Suprapubic skin (tissue), 4 donors: Measurements from ENCODE around the gene NDUFS7. TPM values are rescaled to one million over a fixed set of nuclear protein-coding genes. Genes with fewer than 3 reads are reported as not detected.

Source experiments
- DNase-seq, 2 donors: peaks; one replicate each; pipeline ENCODE4 v3.0.0-alpha.2; 2019; ENCODE audit warnings: low spot score in 2 of 2
- H3K27ac ChIP-seq: fragments of 200-600 bp; sonication (generic); one replicate; pipeline ENCODE4 v1.5.1; 2019
- H3K27me3 ChIP-seq: fragments of 200-600 bp; sonication (generic); one replicate; pipeline ENCODE4 v1.5.1; 2019
- H3K36me3 ChIP-seq: fragments of 200-600 bp; sonication (generic); one replicate; pipeline ENCODE4 v1.5.1; 2019
- H3K4me1 ChIP-seq: fragments of 200-600 bp; sonication (generic); one replicate; pipeline ENCODE4 v1.5.1; 2019
- H3K4me3 ChIP-seq: fragments of 200-600 bp; sonication (generic); one replicate; pipeline ENCODE4 v1.5.1; 2019; ENCODE audit warnings: mild to moderate bottlenecking
- H3K9me3 ChIP-seq: fragments of 200-600 bp; sonication (generic); one replicate; pipeline ENCODE4 v1.5.1; 2019
- CTCF ChIP-seq, 2 donors: fragments of 200-600 bp in 1 of 2; fragments of 450-650 bp in 1 of 2; sonication (generic) in 1 of 2; IDR thresholded peaks; one replicate each; pipeline ENCODE4 v1.5.1; 2016 to 2019; ENCODE audit warnings: antibody characterized with exemption in 2 of 2, mild to moderate bottlenecking in 1 of 2, moderate library complexity in 1 of 2
- EP300 ChIP-seq: sonication (generic); formaldehyde crosslinking; IDR thresholded peaks from one replicate; pipeline ENCODE4 v1.6.1; 2017; ENCODE audit warnings: antibody characterized with exemption
- POLR2A ChIP-seq, 2 donors: fragments of 450-650 bp; IDR thresholded peaks; one replicate each; pipeline ENCODE4 v1.6.1; 2017; ENCODE audit warnings: antibody characterized with exemption in 2 of 2, mild to moderate bottlenecking in 2 of 2, moderate library complexity in 2 of 2
- POLR2AphosphoS5 ChIP-seq, 3 donors: sonication (generic); formaldehyde crosslinking; IDR thresholded peaks; one replicate each; pipeline ENCODE4 v1.6.1; 2017; ENCODE audit warnings: antibody characterized with exemption in 3 of 3
- WGBS: methylation state at CpG from one replicate; pipeline ENCODE4 v1.1.5; 2018; 5-methylcytosine and 5-hydroxymethylcytosine counted together
- total RNA-seq, 4 donors: library from RNA; depleted of rRNA; stranded (reverse); fragments of >200 nt; gene quantifications; one replicate each; pipeline ENCODE4 v1.1.0, GENCODE V29; 2016

The NDUFS7 gene
- total RNA-seq, 4 donors from 2014 or later: 66.8 to 154 (median 97.5) TPM

DNA sequence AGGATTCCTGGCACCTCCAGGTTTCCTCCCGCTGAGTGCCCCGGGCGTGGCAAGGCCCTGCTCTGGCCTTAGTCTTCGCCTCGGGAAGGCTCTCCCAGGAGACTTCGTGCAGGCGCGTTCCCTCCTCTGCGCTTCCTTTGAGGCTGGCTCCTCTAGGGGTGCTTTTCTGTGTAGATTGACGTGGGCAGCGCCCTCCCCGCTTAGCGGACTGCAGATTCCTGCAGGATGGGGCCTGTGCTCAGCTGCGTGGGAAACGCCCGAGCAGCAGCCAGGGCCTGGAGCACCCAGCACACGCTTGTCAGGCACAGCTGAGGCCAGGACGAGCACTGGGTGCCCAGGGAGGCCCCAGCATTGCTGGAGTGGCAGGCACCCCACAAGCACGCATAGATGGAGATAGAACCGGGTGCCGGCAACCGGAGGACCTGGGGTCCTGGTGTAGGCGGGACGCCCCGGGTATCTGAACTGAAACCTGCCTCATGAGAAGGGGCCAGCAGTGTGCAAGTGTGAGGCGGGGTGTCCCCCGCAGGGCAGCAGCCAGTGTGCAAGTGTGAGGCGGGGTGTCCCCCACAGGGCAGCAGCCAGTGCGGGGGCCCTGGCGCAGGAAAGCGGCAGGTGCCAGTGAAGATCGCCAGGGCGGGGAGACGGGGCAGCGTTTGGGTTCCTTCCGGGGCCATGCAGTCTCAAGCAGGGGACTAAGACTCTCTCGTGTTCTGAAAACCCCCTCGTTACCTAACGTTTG lies 3.4 kb downstream of the NDUFS7 start:
- H3K4me1 ChIP-seq: peaks cover 39% of the 10 kb centered on the region
- H3K36me3 ChIP-seq: peaks cover 41% of the 10 kb centered on the region
- WGBS: 52% methylated on average over 12 of the region's 39 CpGs
- H3K9me3 ChIP-seq: no peaks in the 10 kb centered on the region
- DNase-seq: no peak
- H3K27ac ChIP-seq: no peak overlapping the region
- TF ChIP-seq POLR2A (IDR thresholded peaks at IDR 0.05) (no peak), CTCF (IDR thresholded peaks at IDR 0.05) (no peak), EP300 (no peak), POLR2AphosphoS5 (IDR thresholded peaks at IDR 0.05) (no peak)
- no peak overlapping the region for H3K4me3 ChIP-seq
- no peaks in the 10 kb centered on the region for H3K27me3 ChIP-seq

- WGBS: 91% methylated on average over 14 of the region's 45 CpGs
- Histone ChIP-seq H3K27ac (no peak overlapping the region), H3K4me1 (peaks cover 36% of the 10 kb centered on the region), H3K36me3 (peaks cover 50% of the 10 kb centered on the region), H3K27me3 (no peaks in the 10 kb centered on the region), H3K9me3 (no peaks in the 10 kb centered on the region), H3K4me3 (no peak overlapping the region)
- no peak for DNase-seq
- TF ChIP-seq POLR2A (IDR thresholded peaks at IDR 0.05): no peak
Observed at GRCh38 chr19:1387684-1388636, 4.3 kb downstream of the NDUFS7 start.

GRCh38 chr19:1388637-1389026 lies 4.9 kb downstream of the NDUFS7 start:
- no peak overlapping the region for H3K27ac ChIP-seq
- no peak for DNase-seq
- 89% methylated on average over 3 of the region's 17 CpGs for WGBS
- H3K9me3 ChIP-seq: no peaks in the 10 kb centered on the region
- no peak overlapping the region for H3K4me3 ChIP-seq
- H3K4me1 ChIP-seq: peaks cover 36% of the 10 kb centered on the region
- no peak for TF ChIP-seq POLR2AphosphoS5 (IDR thresholded peaks at IDR 0.05)
- TF ChIP-seq CTCF (IDR thresholded peaks at IDR 0.05): no peak
- TF ChIP-seq POLR2A (IDR thresholded peaks at IDR 0.05): no peak
- no peak for TF ChIP-seq EP300
- H3K36me3 ChIP-seq: peaks cover 56% of the 10 kb centered on the region
- H3K27me3 ChIP-seq: no peaks in the 10 kb centered on the region

DNA sequence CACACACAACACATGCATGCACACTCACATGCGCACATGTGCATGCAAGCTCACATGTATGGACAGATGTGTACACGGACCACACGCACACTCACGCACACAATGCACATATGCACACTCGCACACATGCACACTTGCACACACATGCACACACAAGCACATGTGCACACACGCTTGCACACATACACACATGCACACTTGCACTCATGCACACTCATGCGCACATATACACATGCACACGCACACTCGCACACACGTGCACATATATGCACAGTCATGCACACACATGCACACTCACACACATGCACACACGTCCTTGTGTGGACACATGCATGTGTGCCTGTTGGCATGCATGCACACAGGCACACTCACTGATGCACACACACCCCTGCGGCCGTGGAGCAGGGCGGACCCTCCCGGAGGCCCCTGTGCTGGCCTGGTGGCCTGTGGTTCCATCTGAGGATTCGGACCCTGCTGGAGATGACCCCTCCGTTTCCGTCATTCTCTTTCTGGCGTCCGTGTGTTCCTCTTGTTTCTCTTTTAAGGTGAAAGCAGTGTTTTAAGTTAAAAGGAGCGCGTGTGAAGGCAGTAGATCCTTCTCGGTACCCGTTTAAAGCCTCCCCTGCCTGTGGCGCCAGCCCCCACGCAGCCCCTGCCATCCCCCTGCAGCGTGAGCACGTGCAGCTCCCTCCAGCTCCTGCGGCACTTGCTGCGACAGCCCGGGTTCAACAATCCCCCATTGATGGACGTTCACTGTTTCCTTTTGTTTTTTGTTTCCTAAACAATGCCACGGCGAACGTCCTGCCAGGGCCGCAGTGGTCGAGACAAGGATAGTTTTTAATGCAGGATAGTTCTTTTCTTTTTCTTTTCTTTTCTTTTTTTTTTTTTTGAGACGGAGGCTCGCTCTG lies 5.6 kb downstream of the NDUFS7 start:
- Histone ChIP-seq H3K9me3 (no peaks in the 10 kb centered on the region), H3K4me1 (peaks cover 39% of the 10 kb centered on the region), H3K27me3 (no peaks in the 10 kb centered on the region), H3K27ac (no peak overlapping the region), H3K36me3 (peaks cover 62% of the 10 kb centered on the region), H3K4me3 (no peak overlapping the region)
- DNase-seq: no peak
- TF ChIP-seq POLR2AphosphoS5 (IDR thresholded peaks at IDR 0.05): no peak
- 87% methylated on average over 39 of the region's 39 CpGs for WGBS

GRCh38 chr19:1390890-1391423 lies 7.2 kb downstream of the NDUFS7 start:
- Histone ChIP-seq H3K4me3 (no peak overlapping the region), H3K27me3 (no peaks in the 10 kb centered on the region), H3K27ac (no peak overlapping the region), H3K9me3 (no peaks in the 10 kb centered on the region), H3K36me3 (peaks cover 62% of the 10 kb centered on the region), H3K4me1 (peaks cover 39% of the 10 kb centered on the region)
- TF ChIP-seq POLR2AphosphoS5 (IDR thresholded peaks at IDR 0.05) (no peak), CTCF (IDR thresholded peaks at IDR 0.05) (no peak), EP300 (no peak), POLR2A (IDR thresholded peaks at IDR 0.05) (no peak)
- no peak for DNase-seq
- 90% methylated on average over 16 of the region's 42 CpGs for WGBS
